ENCODE measurements around the gene RIMS3. TPM values are rescaled to one million over a fixed set of nuclear protein-coding genes. Genes with fewer than 3 reads are reported as not detected.

The RIMS3 gene
- total RNA-seq, 1 donor from 2014 or later: 26.0 TPM

DNA sequence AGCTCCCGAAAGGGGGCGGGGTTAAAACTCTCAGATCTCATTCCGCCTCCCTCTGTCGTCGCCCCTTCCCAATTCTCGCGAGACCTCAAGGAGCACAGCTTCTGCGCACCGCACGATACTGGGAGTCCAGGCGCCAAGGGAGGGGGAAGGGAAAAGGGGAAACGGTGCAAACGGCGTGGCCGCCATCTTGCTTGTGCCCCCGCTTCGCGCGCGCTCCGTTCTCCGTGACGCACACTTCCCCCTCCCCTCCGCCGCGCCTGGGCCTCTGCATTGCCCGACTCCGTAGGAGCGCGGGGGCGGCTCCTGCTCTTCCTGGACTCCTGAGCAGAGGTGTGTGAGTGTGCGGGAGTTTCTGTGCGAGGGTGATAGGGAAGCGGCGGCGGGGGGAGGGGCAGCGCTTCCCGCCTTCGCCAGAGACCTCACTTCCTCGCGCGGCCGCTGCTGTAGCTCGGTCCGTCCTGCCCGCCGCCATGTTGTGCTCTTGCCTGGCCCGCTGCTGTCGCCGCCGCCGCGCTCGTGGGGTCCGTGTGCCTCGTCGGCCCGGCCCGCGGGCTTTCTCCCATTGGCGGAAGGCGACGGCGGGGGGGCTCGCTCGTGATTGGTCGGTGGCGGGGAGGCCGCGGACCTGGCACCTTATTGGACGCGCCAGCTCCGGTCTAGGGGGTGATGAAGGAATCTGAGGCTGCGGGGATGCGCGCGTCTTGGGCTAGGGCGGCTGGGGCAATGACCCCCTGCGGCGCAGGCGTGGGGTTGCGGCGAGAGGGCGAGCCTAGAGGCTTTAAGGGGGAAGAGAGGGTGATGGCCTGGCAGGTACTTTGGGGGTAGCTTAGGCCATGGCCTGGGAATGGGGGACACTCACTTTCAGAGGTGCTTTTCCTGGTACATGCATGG lies 26.3 kb upstream of the RIMS3 start, which contains the start of gene NFYC:
NFYC (plus strand) TSS at position 167 of the 891 bp plus-strand sequence. CDS start 47,140 bp downstream, outside the sequence.
- Mint-ChIP-seq H3K9me3 (ENCODE audit: low read depth) (no peaks in the 10 kb centered on the region), H3K27me3 (ENCODE audit: low read depth) (no peaks in the 10 kb centered on the region), H3K36me3 (ENCODE audit: low read depth) (peaks cover 5% of the 10 kb centered on the region), H3K27ac (ENCODE audit: unreplicated experiment) (peak within 1 kb of the TSS; percentile 95), H3K4me3 (ENCODE audit: unreplicated experiment) (peak within 1 kb of the TSS; percentile 96), H3K4me1 (ENCODE audit: low read depth) (peaks cover 39% of the 10 kb centered on the region)
- TF ChIP-seq, protein P1, sequence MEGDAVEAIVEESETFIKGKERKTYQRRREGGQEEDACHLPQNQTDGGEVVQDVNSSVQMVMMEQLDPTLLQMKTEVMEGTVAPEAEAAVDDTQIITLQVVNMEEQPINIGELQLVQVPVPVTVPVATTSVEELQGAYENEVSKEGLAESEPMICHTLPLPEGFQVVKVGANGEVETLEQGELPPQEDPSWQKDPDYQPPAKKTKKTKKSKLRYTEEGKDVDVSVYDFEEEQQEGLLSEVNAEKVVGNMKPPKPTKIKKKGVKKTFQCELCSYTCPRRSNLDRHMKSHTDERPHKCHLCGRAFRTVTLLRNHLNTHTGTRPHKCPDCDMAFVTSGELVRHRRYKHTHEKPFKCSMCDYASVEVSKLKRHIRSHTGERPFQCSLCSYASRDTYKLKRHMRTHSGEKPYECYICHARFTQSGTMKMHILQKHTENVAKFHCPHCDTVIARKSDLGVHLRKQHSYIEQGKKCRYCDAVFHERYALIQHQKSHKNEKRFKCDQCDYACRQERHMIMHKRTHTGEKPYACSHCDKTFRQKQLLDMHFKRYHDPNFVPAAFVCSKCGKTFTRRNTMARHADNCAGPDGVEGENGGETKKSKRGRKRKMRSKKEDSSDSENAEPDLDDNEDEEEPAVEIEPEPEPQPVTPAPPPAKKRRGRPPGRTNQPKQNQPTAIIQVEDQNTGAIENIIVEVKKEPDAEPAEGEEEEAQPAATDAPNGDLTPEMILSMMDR (IDR thresholded peaks at IDR 0.05): no peak
- DNase-seq (ENCODE audit: low spot score): peak; percentile 98

DNA sequence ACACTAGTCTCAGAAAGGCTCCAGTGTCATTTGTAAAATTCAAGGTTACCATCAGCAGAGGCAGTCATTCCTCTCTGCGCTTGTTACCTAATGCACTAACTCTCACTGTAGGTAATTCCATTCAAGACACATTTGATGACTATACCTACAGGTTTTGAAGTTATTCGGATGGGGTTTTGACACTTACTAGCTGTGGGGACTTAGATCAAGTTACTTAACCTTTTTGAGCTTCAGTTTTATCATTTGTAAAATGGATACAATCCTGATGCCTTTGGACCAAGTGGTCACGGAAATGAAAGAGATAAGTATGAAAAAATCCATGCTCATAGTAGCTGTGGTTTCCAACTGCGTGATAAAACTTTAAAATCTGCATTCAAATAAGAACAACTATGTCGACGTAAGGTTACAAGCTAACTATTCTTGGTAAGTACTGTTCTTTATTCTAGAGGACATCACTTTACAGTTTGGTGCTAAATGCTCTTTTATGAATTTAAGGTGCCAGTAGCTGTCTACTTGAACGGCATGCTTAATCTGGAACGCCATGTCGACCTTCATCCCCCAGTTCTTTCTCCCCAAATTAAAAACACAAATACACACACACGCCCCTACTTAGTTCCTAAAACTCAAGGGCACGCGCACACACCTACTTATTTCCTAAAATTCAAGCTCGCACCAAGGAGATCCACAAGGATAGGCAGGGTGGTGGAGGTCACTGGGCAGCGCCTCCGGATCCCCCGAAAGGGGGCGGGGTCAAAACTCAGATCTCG lies 25.5 kb upstream of the RIMS3 start:
- H3K4me3 Mint-ChIP-seq (ENCODE audit: unreplicated experiment): peak overlapping the region; percentile 96
- H3K27ac Mint-ChIP-seq (ENCODE audit: unreplicated experiment): peak overlapping the region; percentile 95
- H3K36me3 Mint-ChIP-seq (ENCODE audit: low read depth): peaks cover 8% of the 10 kb centered on the region
- no peaks in the 10 kb centered on the region for H3K9me3 Mint-ChIP-seq (ENCODE audit: low read depth)
- H3K4me1 Mint-ChIP-seq (ENCODE audit: low read depth): peaks cover 39% of the 10 kb centered on the region
- DNase-seq (ENCODE audit: low spot score): no peak
- no peaks in the 10 kb centered on the region for H3K27me3 Mint-ChIP-seq (ENCODE audit: low read depth)
- TF ChIP-seq, protein P1 (IDR thresholded peaks at IDR 0.05): no peak

- H3K4me1 Mint-ChIP-seq (ENCODE audit: low read depth): peaks cover 39% of the 10 kb centered on the region
- H3K27me3 Mint-ChIP-seq (ENCODE audit: low read depth): no peaks in the 10 kb centered on the region
- no peak overlapping the region for H3K4me3 Mint-ChIP-seq (ENCODE audit: unreplicated experiment)
- H3K27ac Mint-ChIP-seq (ENCODE audit: unreplicated experiment): no peak overlapping the region
- no peak for DNase-seq (ENCODE audit: low spot score)
- TF ChIP-seq, protein P1 (IDR thresholded peaks at IDR 0.05): no peak
- no peaks in the 10 kb centered on the region for H3K9me3 Mint-ChIP-seq (ENCODE audit: low read depth)
- H3K36me3 Mint-ChIP-seq (ENCODE audit: low read depth): peaks cover 11% of the 10 kb centered on the region
These were observed 24.3 kb upstream of the RIMS3 start for GRCh38 chr1:40689737-40690136.

DNA sequence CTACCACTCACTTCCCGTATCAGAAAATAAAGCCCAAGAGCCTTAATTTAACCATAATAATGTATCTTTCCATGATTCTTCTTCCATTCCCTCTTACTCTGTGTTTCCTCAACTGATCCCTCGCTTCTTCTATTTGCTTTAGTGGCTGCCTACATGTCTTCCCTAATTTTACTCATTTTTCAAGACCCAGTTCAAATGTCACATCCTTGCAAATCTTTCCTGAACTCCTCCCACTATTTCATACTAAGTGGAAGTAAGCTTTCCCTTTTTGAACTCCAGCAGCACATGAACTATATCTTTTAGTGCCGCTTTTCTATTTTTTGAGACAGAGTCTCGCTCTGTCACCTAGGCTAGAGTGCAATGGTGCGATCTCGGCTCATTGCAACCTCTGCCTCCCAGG lies 22.2 kb upstream of the RIMS3 start:
- no peak for DNase-seq (ENCODE audit: low spot score)
- Mint-ChIP-seq H3K27me3 (ENCODE audit: low read depth) (no peaks in the 10 kb centered on the region), H3K4me1 (ENCODE audit: low read depth) (peaks cover 21% of the 10 kb centered on the region), H3K4me3 (ENCODE audit: unreplicated experiment) (no peak overlapping the region), H3K9me3 (ENCODE audit: low read depth) (no peaks in the 10 kb centered on the region), H3K36me3 (ENCODE audit: low read depth) (peaks cover 11% of the 10 kb centered on the region), H3K27ac (ENCODE audit: unreplicated experiment) (no peak overlapping the region)
- TF ChIP-seq, protein P1 (IDR thresholded peaks at IDR 0.05): no peak

DNA sequence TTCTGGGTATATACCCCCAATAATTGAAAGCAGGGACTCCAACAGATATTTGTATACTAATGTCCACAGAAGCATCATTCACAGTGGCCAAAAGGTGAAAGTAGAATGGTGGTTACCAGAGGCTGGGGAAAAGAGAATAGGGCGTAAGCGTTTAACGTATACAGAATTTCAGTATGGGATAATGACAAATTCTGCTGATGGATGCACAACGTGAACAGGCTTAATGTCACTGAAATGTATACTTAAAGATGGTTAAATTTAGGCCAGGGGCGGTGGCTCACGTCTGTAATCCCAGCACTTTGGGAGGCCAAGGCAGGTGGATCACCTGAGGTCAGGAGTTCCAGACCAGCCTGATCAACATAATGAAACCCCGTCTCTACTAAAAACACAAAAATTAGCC lies 21.6 kb upstream of the RIMS3 start:
- peaks cover 15% of the 10 kb centered on the region for H3K4me1 Mint-ChIP-seq (ENCODE audit: low read depth)
- DNase-seq (ENCODE audit: low spot score): no peak
- H3K27me3 Mint-ChIP-seq (ENCODE audit: low read depth): no peaks in the 10 kb centered on the region
- H3K36me3 Mint-ChIP-seq (ENCODE audit: low read depth): peaks cover 11% of the 10 kb centered on the region
- TF ChIP-seq, protein P1 (IDR thresholded peaks at IDR 0.05): no peak
- no peaks in the 10 kb centered on the region for H3K9me3 Mint-ChIP-seq (ENCODE audit: low read depth)
- H3K27ac Mint-ChIP-seq (ENCODE audit: unreplicated experiment): no peak overlapping the region
- no peak overlapping the region for H3K4me3 Mint-ChIP-seq (ENCODE audit: unreplicated experiment)
